ENCODE data around the gene CHERP.

CHERP gene

DNA sequence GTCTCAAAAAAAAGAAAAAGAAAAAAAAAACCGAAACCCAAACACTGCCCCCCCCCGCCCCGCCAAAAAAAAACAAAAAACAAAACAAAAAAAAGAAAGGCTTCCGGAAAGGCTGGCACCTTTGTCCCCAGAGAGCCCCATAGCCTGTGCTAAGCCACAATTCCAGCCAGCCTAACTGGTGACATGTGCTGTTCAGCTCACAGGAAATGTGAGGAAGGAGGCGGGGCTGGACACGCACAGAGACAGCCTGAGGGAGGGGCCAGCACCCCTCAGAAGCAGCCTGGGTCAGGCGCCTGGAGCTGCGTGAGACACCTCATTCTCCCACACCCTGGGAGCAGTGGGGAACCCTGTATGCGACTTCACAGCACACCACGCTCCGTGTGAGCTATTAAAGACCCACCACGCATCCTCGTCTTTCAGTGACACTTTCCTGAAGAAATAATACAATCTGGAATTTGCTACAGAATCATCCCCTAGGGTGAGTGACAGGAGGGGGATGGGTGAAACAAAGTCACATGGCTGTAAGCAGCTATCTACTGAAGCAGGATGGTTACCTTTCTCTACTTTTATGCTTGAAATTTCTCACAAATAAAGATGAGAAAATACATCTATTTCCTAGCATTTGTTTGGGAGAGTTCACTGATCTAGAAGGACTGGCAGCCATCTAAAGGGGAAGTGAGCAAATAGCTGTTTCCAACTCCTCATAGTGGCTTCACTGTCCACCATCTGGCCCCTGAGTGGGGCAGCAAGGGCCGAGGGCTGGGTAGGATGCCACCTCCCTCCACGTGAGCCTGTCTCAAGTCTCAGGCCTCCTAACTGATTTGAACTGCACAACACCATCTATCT is 42.2 kb upstream of the CHERP start:
- TF ChIP-seq, protein P1, sequence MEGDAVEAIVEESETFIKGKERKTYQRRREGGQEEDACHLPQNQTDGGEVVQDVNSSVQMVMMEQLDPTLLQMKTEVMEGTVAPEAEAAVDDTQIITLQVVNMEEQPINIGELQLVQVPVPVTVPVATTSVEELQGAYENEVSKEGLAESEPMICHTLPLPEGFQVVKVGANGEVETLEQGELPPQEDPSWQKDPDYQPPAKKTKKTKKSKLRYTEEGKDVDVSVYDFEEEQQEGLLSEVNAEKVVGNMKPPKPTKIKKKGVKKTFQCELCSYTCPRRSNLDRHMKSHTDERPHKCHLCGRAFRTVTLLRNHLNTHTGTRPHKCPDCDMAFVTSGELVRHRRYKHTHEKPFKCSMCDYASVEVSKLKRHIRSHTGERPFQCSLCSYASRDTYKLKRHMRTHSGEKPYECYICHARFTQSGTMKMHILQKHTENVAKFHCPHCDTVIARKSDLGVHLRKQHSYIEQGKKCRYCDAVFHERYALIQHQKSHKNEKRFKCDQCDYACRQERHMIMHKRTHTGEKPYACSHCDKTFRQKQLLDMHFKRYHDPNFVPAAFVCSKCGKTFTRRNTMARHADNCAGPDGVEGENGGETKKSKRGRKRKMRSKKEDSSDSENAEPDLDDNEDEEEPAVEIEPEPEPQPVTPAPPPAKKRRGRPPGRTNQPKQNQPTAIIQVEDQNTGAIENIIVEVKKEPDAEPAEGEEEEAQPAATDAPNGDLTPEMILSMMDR (IDR thresholded peaks at IDR 0.05; ENCODE audit: insufficient read depth, low read length, missing control alignments) = no peak
- DNase-seq (ENCODE audit: low read depth, low spot score) = no peak
- ChIA-PET POLR2A (interaction anchor here (0.6 to 1.8 kb wide), 6 partner anchors 11 to 117 kb away, joined by 3 to 13 read pairs (median 4); partner anchors contain the start of gene MED26), CTCF (interaction anchor here (1.1 to 1.2 kb wide), 2 partner anchors 8 to 95 kb away, joined by 3 read pairs; no protein-coding TSS in a partner anchor)
- H3K4me3 ChIP-seq (ENCODE audit: low read depth, low read length) = peak overlapping the region; percentile 38

DNA sequence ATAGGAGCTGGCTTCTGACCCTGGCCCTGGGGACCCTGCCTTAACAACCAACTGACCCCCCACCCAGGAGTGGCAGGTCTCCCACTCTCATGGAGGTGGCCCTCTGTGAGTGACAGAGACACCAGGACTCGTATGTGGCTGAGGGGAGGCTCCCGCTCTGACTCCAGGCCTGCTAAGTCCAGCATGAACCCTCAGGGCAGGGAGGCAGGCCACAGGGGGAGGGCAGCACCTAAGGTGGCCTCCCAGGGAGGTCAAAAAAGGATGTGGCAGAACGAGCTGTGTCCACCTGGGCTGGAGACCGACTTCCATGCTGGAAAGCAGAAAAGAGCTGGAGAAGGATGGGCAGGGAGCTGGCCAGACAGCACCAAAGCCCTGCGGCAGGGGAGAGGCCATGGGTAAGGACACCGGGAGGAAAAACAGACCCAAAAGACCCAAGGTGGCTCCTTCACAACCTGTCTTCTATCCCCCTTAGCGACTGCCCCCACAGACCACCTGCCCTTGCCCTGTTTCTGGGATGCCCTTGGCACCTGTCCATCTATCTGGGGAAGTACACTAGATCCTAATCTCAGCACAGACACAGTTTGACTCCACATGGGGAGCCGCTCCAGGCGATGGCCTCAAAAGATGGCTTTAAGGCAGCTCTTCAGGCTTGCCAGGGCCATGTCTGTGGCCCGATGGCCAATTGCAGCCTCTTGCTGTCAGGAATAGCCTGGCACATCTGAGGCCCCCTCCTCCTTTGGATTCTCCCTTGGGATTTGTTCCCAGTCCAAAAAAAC is 40.4 kb upstream of the CHERP start:
- no peak overlapping the region for H3K4me3 ChIP-seq (ENCODE audit: low read depth, low read length)
- TF ChIP-seq, protein P1 (IDR thresholded peaks at IDR 0.05; ENCODE audit: insufficient read depth, low read length, missing control alignments) = no peak
- DNase-seq (ENCODE audit: low read depth, low spot score) = no peak
- ChIA-PET CTCF (interaction anchor here (1.0 to 1.3 kb wide), 2 partner anchors 9 to 10 kb away, joined by 3 to 4 read pairs; partner anchors contain the start of gene SLC35E1), POLR2A (interaction anchor here (1.3 kb wide), 1 partner anchor 78 kb away, joined by 3 read pairs; no protein-coding TSS in a partner anchor)

DNA sequence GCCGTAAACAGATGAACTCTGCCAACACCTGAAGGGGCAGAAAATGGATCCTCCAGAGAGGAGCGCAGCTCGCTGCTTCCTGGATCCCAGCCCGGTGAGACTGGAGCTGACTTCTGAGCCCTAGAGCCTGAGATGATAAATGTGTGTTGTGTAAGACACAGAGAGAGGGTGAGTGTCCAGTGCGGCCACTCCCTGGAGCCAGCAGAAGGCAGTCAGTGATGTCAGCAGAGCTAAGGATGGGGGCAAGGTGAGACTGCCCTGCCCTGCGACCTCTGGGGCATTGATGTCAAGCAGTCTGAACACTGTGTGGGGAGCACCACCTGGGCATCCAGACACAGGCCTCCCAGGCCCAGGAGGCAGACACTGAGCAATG is 39.7 kb upstream of the CHERP start:
- POLR2A ChIA-PET = interaction anchor here (1.3 kb wide), 1 partner anchor 78 kb away, joined by 3 read pairs; no protein-coding TSS in a partner anchor
- TF ChIP-seq, protein P1 (IDR thresholded peaks at IDR 0.05; ENCODE audit: insufficient read depth, low read length, missing control alignments) = no peak
- DNase-seq (ENCODE audit: low read depth, low spot score) = no peak
- CTCF ChIA-PET = interaction anchor here (0.5 to 1.3 kb wide), 3 partner anchors 9 to 39 kb away, joined by 3 to 4 read pairs (median 3); partner anchors contain the start of gene SLC35E1
- H3K4me3 ChIP-seq (ENCODE audit: low read depth, low read length) = no peak overlapping the region

DNA sequence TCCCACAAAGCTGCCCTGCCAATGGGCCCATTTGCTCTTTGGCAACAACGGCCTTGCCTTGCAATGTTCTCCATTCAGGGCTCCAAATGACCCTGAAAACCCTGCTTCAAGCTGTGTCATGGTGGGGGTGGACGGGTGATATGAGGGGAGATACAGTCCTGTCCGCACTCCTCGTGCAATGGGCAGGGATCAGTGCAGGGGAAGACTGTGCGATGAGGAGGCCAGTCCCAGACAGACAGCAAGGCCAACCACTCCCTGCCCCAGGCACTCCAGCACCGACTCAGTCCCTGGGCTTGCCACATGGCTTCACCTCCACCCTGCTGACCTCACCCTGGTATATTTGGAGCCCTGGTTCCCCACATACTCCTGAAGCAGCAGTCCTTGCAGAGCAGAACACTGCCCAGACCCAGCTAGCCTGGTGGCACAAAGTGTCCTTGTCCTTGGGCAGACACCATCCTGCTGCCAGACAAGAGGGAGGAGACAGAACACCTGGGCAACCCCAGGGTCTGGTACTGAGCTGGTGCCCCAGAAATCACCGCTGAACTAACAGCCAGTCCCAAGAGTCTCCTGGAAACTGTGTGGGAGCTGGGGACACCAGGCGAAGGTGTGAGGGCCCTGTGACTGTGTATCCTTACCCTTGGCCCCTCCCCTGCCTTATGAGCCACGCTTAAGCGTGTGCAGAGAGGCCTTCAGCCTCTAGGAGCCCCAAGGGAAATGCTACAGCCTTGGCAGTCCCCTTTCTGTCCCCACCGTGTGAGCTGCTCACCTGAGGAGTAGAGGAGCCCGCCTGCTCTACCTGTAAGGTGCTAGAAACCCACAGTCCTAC is 39.1 kb upstream of the CHERP start:
- TF ChIP-seq, protein P1 (IDR thresholded peaks at IDR 0.05; ENCODE audit: insufficient read depth, low read length, missing control alignments) = no peak
- DNase-seq (ENCODE audit: low read depth, low spot score) = no peak
- no peak overlapping the region for H3K4me3 ChIP-seq (ENCODE audit: low read depth, low read length)
- ChIA-PET POLR2A (interaction anchor here (0.6 to 0.9 kb wide), 2 partner anchors 48 to 98 kb away, joined by 3 to 4 read pairs; no protein-coding TSS in a partner anchor), CTCF (interaction anchor here (0.5 to 1.3 kb wide), 2 partner anchors 9 to 38 kb away, joined by 3 to 4 read pairs; partner anchors contain the start of gene SLC35E1)

DNA sequence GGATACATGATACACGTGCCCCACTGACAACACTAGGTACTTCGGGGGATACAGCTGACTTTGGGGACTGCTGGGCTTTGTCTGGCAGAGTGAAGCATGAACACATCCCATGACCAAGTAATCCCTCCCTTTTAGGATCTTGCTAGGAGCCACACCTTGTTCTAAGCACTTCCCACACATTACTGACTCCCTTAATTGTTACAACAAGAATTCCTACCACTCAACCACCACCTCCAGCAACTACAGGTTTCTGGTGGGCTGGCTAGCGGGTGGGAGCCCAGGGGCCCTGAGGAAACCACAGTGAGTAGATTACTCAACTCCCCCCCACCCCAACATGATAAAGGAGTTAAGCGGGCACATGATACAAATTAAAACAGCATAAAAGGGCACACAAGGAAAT is 37.1 kb upstream of the CHERP start:
- ChIA-PET POLR2A (no interaction called here), CTCF (no interaction called here)
- H3K4me3 ChIP-seq (ENCODE audit: low read depth, low read length) = no peak overlapping the region
- TF ChIP-seq, protein P1 (IDR thresholded peaks at IDR 0.05; ENCODE audit: insufficient read depth, low read length, missing control alignments) = no peak
- DNase-seq (ENCODE audit: low read depth, low spot score) = no peak

Measured in AG04449 (cell line).